Loucy (cell line): ENCODE data around the gene NUMBL.

ENCODE experiments used
- H2AFZ ChIP-seq: fragments of 200-600 bp; sonication (generic); 2 replicates; pipeline ENCODE4 v1.6.0; 2016; ENCODE audit warnings: antibody characterized with exemption, mild to moderate bottlenecking, low read length, moderate library complexity
- H3F3A ChIP-seq: fragments of 200-600 bp; 2 replicates; pipeline ENCODE4 v1.6.0; 2016; ENCODE audit warnings: antibody characterized with exemption, low read depth, mild to moderate bottlenecking
- H3K27me3 ChIP-seq: fragments of 200-600 bp; sonication (generic); 2 replicates; pipeline ENCODE4 v1.6.1; 2014; ENCODE audit warnings: low read length, mild to moderate bottlenecking; ENCODE audit not compliant: insufficient read depth, poor library complexity, severe bottlenecking
- H3K36me3 ChIP-seq: fragments of 200-600 bp; sonication (generic); 2 replicates; pipeline ENCODE4 v1.6.1; 2016; ENCODE audit warnings: low read length; ENCODE audit not compliant: insufficient read depth
- H3K4me1 ChIP-seq: fragments of 200-600 bp; sonication (generic); 2 replicates; pipeline ENCODE4 v1.5.1; 2014; ENCODE audit warnings: low read length, mild to moderate bottlenecking; ENCODE audit not compliant: insufficient read depth, poor library complexity, severe bottlenecking
- H3K4me2 ChIP-seq: fragments of 200-600 bp; sonication (generic); 2 replicates; pipeline ENCODE4 v1.6.0; 2014; ENCODE audit warnings: antibody characterized with exemption, low read length, low read depth, mild to moderate bottlenecking; ENCODE audit not compliant: poor library complexity, severe bottlenecking
- H3K4me3 ChIP-seq: fragments of 200-600 bp; sonication (generic); 2 replicates; pipeline ENCODE4 v1.5.1; 2014; ENCODE audit warnings: low read length, mild to moderate bottlenecking, mixed read lengths; ENCODE audit not compliant: poor library complexity, severe bottlenecking
- H3K79me2 ChIP-seq: fragments of 200-600 bp; sonication (generic); 2 replicates; pipeline ENCODE4 v1.6.1; 2014; ENCODE audit warnings: low read length; ENCODE audit not compliant: insufficient read depth
- H3K9ac ChIP-seq: fragments of 200-600 bp; sonication (generic); 2 replicates; pipeline ENCODE4 v1.6.0; 2014; ENCODE audit warnings: mild to moderate bottlenecking, low read depth, low read length, moderate library complexity; ENCODE audit not compliant: poor library complexity, severe bottlenecking
- H3K9me2 ChIP-seq: fragments of 200-600 bp; sonication (generic); replicated peaks from 2 replicates; pipeline ENCODE4 v1.6.1; 2016; ENCODE audit warnings: low read depth, low read length, mixed read lengths
- H3K9me3 ChIP-seq: fragments of 200-600 bp; sonication (generic); 2 replicates; pipeline ENCODE4 v1.6.1; 2014; ENCODE audit warnings: mild to moderate bottlenecking, antibody characterized with exemption, low read length, low read depth; ENCODE audit not compliant: insufficient read depth
- H4K20me1 ChIP-seq: fragments of 200-600 bp; sonication (generic); 2 replicates; pipeline ENCODE4 v1.6.0; 2014; ENCODE audit warnings: antibody characterized with exemption, low read length, mild to moderate bottlenecking; ENCODE audit not compliant: insufficient read depth, poor library complexity, severe bottlenecking
- EZH2phosphoT487 ChIP-seq: fragments of 200-600 bp; IDR thresholded peaks from 2 replicates; pipeline ENCODE4 v1.6.1; 2018; ENCODE audit warnings: antibody characterized with exemption, mild to moderate bottlenecking, moderate library complexity, borderline replicate concordance
- TF ChIP-seq, protein P1 (sequence below): fragments of 200-600 bp; sonication (generic); conservative IDR thresholded peaks from 2 replicates; pipeline ENCODE4 v1.5.1; 2014; ENCODE audit warnings: mild to moderate bottlenecking, antibody characterized with exemption, low read length

The NUMBL gene

DNA sequence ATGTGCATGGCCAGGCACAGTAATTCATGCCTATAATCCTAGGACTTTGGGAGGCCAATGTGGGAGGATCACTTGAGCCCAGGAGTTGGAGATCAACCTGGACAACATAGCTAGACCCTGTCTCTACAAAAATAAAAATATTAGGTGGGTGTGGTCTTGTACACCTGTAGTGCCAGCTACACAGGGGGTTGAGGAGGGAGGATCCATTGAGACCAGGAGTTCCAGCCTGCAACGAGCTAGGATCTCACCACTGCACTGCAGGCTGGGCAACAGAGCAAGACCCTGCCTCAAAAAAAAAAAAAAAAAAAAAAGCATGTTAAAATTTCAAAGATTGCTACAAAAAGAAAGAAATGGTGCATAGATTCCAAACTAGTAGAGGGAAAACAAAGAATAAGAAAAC, 52.1 kb downstream of the NUMBL start:
- Histone ChIP-seq H3K27me3 (no peaks in the 10 kb centered on the region), H3K4me1 (peaks cover 8% of the 10 kb centered on the region), H4K20me1 (no peaks in the 10 kb centered on the region), H3K36me3 (no peaks in the 10 kb centered on the region), H3K9me3 (no peaks in the 10 kb centered on the region), H3K79me2 (no peaks in the 10 kb centered on the region), H3K4me2 (no peak overlapping the region), H2AFZ (no peak overlapping the region), H3K9ac (no peak overlapping the region), H3K9me2 (no peaks in the 10 kb centered on the region), H3F3A (no peaks in the 10 kb centered on the region), H3K4me3 (no peak overlapping the region)
- TF ChIP-seq EZH2phosphoT487 = no peak
- TF ChIP-seq, protein P1, sequence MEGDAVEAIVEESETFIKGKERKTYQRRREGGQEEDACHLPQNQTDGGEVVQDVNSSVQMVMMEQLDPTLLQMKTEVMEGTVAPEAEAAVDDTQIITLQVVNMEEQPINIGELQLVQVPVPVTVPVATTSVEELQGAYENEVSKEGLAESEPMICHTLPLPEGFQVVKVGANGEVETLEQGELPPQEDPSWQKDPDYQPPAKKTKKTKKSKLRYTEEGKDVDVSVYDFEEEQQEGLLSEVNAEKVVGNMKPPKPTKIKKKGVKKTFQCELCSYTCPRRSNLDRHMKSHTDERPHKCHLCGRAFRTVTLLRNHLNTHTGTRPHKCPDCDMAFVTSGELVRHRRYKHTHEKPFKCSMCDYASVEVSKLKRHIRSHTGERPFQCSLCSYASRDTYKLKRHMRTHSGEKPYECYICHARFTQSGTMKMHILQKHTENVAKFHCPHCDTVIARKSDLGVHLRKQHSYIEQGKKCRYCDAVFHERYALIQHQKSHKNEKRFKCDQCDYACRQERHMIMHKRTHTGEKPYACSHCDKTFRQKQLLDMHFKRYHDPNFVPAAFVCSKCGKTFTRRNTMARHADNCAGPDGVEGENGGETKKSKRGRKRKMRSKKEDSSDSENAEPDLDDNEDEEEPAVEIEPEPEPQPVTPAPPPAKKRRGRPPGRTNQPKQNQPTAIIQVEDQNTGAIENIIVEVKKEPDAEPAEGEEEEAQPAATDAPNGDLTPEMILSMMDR = no peak

DNA sequence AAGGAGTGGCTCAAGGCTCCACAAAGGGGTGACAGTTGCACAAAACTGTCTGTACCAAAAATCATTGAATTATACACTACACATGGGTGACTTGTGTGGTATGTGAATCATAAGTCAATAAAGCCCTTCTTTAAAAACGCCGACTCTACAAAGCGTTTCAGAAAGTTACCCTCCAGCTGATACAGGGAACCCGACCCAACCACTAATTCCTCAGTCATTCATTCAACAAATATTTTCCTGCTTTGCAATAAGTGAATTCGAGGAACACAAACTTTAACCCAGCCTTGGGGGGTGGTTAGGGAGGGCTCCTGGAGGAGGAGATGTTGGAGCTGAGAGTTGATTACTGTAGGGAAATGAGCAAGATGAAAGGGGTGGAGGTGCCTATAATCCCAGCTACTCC, 57.2 kb downstream of the NUMBL start:
- H3K9me3 ChIP-seq = no peaks in the 10 kb centered on the region
- H3F3A ChIP-seq = no peaks in the 10 kb centered on the region
- no peaks in the 10 kb centered on the region for H3K79me2 ChIP-seq
- H3K9me2 ChIP-seq = no peaks in the 10 kb centered on the region
- H3K36me3 ChIP-seq = no peaks in the 10 kb centered on the region
- no peaks in the 10 kb centered on the region for H3K27me3 ChIP-seq
- no peaks in the 10 kb centered on the region for H3K4me1 ChIP-seq
- no peak overlapping the region for H3K4me2 ChIP-seq
- TF ChIP-seq, protein P1 = no peak
- no peak for TF ChIP-seq EZH2phosphoT487
- H4K20me1 ChIP-seq = no peaks in the 10 kb centered on the region
- no peak overlapping the region for H3K9ac ChIP-seq
- H3K4me3 ChIP-seq = no peak overlapping the region
- H2AFZ ChIP-seq = no peak overlapping the region

DNA sequence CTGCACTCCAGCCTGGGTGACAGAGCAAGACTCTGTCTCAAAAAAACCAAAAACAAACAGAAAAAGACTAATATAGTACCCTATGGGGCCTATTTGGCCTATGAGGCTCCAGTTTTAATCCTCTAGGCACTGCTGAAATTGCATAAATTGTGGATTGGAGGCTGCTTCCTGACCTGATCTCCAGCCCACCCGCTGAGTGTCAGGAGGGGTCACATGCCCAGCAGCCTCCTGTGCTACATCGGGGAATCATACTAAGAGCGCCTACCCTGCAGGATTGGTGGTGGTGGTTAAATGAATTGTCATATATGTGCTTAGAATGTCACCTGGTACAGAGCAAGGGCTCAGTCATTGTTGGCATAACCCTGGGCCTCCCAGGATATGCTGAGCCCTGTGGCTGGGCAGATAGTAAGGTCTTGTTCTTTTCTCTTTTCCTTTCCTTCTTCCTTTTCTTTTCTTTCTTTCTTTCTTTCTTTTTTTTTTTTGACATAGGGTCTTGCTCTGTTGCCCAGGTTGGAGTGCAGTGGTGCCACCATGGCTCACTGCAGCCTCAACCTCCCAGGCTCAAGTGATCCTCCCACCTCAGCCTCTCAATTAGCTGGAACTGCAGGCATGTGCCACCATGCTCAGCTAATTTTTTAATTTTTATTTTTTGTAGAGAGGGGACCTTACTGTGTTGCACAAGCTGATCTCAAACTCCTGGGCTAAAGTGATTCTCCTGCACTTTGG, 58.0 kb downstream of the NUMBL start:
- Histone ChIP-seq H4K20me1 (no peaks in the 10 kb centered on the region), H3K4me3 (no peak overlapping the region), H3K36me3 (no peaks in the 10 kb centered on the region), H2AFZ (no peak overlapping the region), H3K9me2 (no peaks in the 10 kb centered on the region), H3F3A (no peaks in the 10 kb centered on the region), H3K9me3 (no peaks in the 10 kb centered on the region), H3K9ac (no peak overlapping the region), H3K4me1 (no peaks in the 10 kb centered on the region), H3K79me2 (no peaks in the 10 kb centered on the region), H3K27me3 (no peaks in the 10 kb centered on the region), H3K4me2 (no peak overlapping the region)
- TF ChIP-seq, protein P1 = no peak
